Lower leg skin (tissue), 4 donors: Measurements from ENCODE around the gene TCERG1L. TPM values are rescaled to one million over a fixed set of nuclear protein-coding genes. Genes with fewer than 3 reads are reported as not detected.

Experiments
- DNase-seq, 2 donors: peaks; one replicate each; pipeline ENCODE4 v3.0.0-alpha.2; 2019; ENCODE audit warnings: low spot score in 2 of 2
- H3K4me3 ChIP-seq: fragments of 200-600 bp; sonication (generic); 2 replicates; pipeline ENCODE4 v1.5.1; 2017; ENCODE audit warnings: mild to moderate bottlenecking, low read depth; ENCODE audit not compliant: poor library complexity, severe bottlenecking
- POLR2A ChIP-seq, 2 donors: fragments of 450-650 bp; IDR thresholded peaks; one replicate each; pipeline ENCODE4 v1.6.1; 2016 to 2017; ENCODE audit warnings: antibody characterized with exemption in 2 of 2, mild to moderate bottlenecking in 1 of 2, moderate library complexity in 1 of 2
- WGBS, 2 donors: methylation state at CpG; one replicate each; pipeline ENCODE4 v1.1.5; 2018; 5-methylcytosine and 5-hydroxymethylcytosine counted together
- intact Hi-C: fragments of 100-400 bp; cut with DNase I; formaldehyde crosslinking; loops from one replicate; pipeline ENCODE4 v1.15.0; 2023; ENCODE audit warnings: low total_unique reads
- total RNA-seq, 4 donors: library from RNA; depleted of rRNA; stranded (reverse); fragments of >200 nt; gene quantifications; one replicate each; pipeline ENCODE4 v1.1.0, GENCODE V29; 2016
- TF ChIP-seq, protein P1 (sequence below), 3 donors: fragments of 450-650 bp; IDR thresholded peaks; one replicate each; pipeline ENCODE4 v1.5.1; 2016; ENCODE audit warnings: antibody characterized with exemption in 3 of 3, mild to moderate bottlenecking in 3 of 3, moderate library complexity in 2 of 3

The TCERG1L gene
- total RNA-seq, 4 donors from 2014 or later: 0.57 to 1.1 (median 0.90) TPM

DNA sequence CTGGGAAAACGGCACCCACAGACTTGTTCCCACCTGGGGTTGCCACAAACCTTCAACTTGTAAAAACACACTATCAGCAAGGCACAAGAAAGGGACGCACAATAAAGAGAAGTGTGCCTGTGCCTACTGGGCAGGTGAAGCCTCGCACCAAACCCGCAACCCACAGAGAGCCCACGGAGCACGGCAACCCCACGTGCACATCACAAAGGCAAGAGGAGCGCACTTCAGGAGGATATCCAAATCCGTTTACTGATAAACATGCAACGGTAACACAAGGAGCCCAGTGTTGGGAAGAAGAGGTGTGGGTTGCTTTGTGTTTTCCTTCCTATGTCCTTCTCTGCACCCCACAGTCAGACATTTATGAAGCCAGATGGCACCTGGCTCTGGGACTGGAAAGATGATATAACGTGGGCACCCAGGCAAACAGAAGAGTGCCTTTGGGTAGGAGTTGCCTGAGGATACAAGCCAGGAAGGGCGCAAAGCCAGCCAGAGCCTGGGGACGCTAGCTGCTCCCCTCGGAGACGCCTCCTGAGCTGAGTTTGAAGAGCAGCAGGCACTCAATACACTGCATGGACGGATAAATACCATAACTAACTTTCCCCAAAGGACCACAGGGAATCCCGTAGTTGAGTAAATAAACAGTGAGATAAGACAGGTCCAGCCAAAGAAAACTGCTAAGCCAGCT, 41.6 kb downstream of the TCERG1L start:
- intact Hi-C loops: no loop called here
- TF ChIP-seq POLR2A (IDR thresholded peaks at IDR 0.05): no peak
- TF ChIP-seq, protein P1, sequence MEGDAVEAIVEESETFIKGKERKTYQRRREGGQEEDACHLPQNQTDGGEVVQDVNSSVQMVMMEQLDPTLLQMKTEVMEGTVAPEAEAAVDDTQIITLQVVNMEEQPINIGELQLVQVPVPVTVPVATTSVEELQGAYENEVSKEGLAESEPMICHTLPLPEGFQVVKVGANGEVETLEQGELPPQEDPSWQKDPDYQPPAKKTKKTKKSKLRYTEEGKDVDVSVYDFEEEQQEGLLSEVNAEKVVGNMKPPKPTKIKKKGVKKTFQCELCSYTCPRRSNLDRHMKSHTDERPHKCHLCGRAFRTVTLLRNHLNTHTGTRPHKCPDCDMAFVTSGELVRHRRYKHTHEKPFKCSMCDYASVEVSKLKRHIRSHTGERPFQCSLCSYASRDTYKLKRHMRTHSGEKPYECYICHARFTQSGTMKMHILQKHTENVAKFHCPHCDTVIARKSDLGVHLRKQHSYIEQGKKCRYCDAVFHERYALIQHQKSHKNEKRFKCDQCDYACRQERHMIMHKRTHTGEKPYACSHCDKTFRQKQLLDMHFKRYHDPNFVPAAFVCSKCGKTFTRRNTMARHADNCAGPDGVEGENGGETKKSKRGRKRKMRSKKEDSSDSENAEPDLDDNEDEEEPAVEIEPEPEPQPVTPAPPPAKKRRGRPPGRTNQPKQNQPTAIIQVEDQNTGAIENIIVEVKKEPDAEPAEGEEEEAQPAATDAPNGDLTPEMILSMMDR (IDR thresholded peaks at IDR 0.05): no peak
- 70 to 73% methylated on average over 17 of the region's 17 CpGs for WGBS, 2 donors
- peak in 1 of 2 donors; percentile 62 for DNase-seq
- H3K4me3 ChIP-seq: no peak overlapping the region

DNA sequence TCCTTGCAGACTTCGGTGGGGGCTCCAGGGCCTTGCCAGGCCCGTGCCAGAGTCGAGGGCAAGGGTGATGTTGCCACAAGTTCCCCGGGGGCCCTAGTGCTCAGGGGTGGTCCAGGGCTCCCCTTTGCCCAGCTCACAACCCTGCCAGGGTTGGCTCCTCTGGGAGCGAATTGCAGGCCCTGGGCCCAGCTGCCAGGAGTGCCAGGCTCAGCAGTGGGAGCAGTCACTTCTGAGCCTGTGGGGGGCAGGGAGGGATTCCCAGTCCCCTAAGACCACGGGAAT, 43.8 kb downstream of the TCERG1L start:
- WGBS, 2 donors: 75 to 88% methylated on average over 1 to 5 of the region's 6 CpGs
- no peak for TF ChIP-seq POLR2A (IDR thresholded peaks at IDR 0.05)
- TF ChIP-seq, protein P1 (IDR thresholded peaks at IDR 0.05): no peak
- peak in 1 of 2 donors; percentile 65 for DNase-seq
- H3K4me3 ChIP-seq: no peak overlapping the region
- intact Hi-C loops: no loop called here

DNA sequence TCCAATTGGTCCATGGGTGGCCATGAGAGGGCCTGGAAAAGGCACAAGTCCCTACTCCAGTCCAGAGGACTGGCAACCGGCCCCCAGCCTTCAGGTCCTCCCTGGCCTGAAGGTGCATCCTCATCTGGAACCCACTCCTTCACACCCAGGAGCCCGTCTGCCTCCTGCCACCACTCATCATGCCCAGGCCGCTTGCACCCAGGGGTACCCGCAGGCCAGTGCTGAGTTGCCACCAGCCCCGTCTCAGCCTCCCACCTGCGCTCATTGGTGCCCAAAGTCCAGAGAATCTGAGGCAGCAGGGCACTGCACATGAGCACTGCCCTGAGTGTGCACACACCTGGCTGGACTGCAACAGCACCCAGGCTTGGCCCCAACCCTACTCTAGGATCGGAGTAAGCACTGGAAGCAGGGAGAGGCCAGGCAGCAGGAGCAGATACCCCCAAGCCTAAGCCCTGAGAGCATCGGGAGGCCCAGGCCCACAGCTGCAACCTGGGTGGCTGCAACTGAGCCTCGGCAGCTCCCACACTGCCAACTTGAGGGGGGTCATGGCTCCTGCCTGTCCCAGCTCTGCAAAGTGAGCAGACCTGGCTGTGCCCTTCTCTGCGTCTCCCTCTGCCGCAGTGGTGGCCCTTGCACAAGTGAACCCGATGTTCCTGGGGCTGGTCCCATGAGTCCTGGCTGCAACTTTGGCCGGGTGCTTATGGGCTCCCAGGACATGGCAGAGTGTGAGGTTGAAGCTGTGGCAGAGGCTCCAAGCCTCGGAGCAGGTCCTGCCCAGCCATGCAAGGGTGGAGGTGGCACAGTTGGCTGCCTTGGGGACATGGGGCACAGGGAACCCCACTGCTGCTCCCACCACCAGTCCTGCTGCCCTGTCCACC, 44.3 kb downstream of the TCERG1L start:
- WGBS, 2 donors: 88 to 91% methylated on average over 4 to 14 of the region's 14 CpGs
- intact Hi-C loops: no loop called here
- no peak overlapping the region for H3K4me3 ChIP-seq
- peak in 1 of 2 donors; percentile 79 for DNase-seq
- TF ChIP-seq POLR2A (IDR thresholded peaks at IDR 0.05): no peak
- TF ChIP-seq, protein P1 (IDR thresholded peaks at IDR 0.05): no peak

DNA sequence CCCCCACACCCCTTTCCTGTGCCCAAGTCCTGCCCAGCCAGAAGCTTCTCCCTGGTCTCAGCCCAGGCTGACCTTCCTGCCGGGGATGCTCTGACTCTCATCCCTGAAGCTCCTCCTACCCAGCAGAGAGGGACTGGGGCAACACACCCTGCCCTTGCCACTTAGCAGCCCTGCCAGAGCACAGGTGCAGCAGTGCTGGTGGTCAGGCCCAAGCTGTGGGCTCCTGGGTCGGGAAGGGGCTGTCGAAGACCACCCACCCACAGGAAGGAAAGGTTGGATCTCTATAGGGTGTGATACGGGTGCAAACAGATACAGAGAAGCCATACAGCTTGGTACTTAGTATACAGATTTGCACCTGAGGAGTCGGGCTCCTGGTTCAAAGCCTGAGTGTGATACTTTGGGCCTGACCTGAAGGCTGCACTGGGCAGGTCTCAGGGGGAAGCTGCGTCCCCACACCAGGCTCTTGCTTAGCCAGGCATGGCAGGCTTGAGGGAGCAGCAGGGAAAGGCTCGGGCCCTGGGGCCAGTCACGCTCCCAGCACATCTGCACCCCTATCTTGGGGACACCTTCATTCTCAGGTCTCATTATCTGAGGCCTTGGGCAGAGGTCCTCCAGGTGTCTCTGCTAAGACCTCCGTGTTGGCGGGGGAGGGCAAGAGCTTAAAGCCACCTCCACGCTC, 47.3 kb downstream of the TCERG1L start:
- intact Hi-C loops: no loop called here
- TF ChIP-seq, protein P1 (IDR thresholded peaks at IDR 0.05): no peak
- TF ChIP-seq POLR2A (IDR thresholded peaks at IDR 0.05): no peak
- DNase-seq: no peak
- H3K4me3 ChIP-seq: no peak overlapping the region
- 83 to 87% methylated on average over 11 of the region's 11 CpGs for WGBS, 2 donors

DNA sequence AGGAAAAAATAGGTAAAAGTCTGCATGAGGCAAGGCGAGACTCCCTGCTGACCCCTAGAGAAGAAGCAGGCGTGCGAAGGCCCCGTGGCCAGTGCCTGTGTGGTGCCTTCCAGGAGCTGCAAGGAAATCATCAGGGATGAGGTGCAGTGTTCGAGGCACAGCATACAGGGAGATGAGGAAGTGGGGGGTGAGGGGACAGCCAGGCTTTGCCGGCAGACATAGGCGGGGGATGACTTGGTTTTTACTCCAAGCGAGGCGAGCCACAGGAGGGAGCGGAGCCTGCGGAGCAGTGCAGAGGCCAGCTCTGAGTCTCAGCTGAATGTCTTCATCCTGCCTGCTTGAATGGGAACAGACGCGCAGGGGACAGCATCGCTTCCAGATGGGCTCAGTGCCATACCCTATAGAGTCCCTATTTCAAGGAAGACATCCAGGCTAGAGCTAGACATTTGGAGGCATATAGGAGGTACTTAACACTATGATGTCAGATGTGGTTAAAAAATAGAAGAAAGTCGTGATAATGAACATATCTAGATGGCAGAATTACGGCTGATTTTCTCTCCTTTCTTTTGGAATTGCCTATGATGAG, 49.5 kb downstream of the TCERG1L start:
- intact Hi-C loops: no loop called here
- no peak overlapping the region for H3K4me3 ChIP-seq
- no peak for DNase-seq
- TF ChIP-seq, protein P1 (IDR thresholded peaks at IDR 0.05): no peak
- TF ChIP-seq POLR2A (IDR thresholded peaks at IDR 0.05): no peak
- 64 to 81% methylated on average over 16 of the region's 16 CpGs for WGBS, 2 donors
